Spleen (tissue), 7 donors: ENCODE measurements around the gene TMEM63B.

Experiments used
- POLR2AphosphoS5 ChIP-seq, 3 donors: sonication (generic); formaldehyde crosslinking; IDR thresholded peaks; one replicate each; pipeline ENCODE4 v1.5.1; 2017; ENCODE audit warnings: antibody characterized with exemption in 3 of 3
- TF ChIP-seq, protein P1 (sequence below), 11 experiments: fragments of 200-600 bp in 7 of 11; fragments of 450-650 bp in 4 of 11; sonication (generic) in 4 of 11; IDR thresholded peaks in 8 of 11; conservative IDR thresholded peaks in 3 of 11; 1 replicate in 7 of 11; 2 replicates in 4 of 11; pipeline versions ENCODE4 v1.4.0 to v1.8.0; 2016 to 2021; ENCODE audit warnings: antibody characterized with exemption in 11 of 11, inconsistent platforms in 4 of 11, mild to moderate bottlenecking in 1 of 11
- donor health status: DM: no; HTN: no; CAD: no; lungs with moderate emphysema.
- donor health status: DM: no; HTN: no; CAD: no.
- donor health status: DM: no; HTN: no; CAD: no.

- TF ChIP-seq, protein P1, sequence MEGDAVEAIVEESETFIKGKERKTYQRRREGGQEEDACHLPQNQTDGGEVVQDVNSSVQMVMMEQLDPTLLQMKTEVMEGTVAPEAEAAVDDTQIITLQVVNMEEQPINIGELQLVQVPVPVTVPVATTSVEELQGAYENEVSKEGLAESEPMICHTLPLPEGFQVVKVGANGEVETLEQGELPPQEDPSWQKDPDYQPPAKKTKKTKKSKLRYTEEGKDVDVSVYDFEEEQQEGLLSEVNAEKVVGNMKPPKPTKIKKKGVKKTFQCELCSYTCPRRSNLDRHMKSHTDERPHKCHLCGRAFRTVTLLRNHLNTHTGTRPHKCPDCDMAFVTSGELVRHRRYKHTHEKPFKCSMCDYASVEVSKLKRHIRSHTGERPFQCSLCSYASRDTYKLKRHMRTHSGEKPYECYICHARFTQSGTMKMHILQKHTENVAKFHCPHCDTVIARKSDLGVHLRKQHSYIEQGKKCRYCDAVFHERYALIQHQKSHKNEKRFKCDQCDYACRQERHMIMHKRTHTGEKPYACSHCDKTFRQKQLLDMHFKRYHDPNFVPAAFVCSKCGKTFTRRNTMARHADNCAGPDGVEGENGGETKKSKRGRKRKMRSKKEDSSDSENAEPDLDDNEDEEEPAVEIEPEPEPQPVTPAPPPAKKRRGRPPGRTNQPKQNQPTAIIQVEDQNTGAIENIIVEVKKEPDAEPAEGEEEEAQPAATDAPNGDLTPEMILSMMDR (IDR thresholded peaks at IDR 0.05 in 8 of 11, conservative IDR thresholded peaks at IDR 0.05 in 3 of 11) = no peak
- no peak for TF ChIP-seq POLR2AphosphoS5 (IDR thresholded peaks at IDR 0.05)
Measured at GRCh38 chr6:44088827-44089590, 38.3 kb upstream of the TMEM63B start.
